Measurements from ENCODE around the gene ADGRD1.

Gene ADGRD1

DNA sequence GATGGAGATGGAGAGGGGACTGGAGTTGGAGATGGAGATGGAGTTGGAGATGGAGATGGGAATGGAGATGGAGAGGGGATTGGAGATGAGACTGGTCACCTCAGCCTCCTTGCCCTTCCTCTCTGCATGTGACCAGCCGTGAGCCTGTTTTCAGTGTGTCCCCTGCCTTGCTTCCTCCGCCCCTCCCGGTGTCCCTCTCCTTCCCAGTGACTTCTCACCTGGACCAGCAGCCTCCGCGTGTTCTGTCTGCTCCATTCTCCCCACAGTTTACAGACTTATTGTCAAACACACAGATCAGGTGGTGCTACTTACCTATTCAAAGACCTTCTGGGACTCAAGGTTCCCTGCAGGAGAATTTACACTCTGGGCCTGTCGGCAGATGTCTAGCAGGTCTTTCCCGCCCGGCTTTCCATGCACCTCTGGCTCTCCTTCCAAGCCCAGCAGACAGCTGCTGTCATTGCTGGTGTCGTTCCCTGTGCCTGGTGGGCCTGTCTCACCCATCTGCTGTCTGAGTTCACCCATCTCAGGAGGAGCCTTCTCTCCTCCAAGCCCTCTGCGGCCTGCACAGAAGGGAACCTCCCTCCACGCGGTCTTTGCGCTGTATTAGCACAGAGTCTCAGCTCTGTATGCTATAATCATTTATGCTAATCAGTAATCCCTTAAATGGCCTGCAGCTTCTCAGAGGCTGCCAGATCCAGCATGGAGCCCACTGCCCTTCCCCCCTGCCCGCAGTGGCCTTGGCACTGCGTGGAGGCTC lies 62.1 kb downstream of the ADGRD1 start:
- H3K4me3 ChIP-seq (ENCODE audit: low read depth, low read length), result no peak overlapping the region
- no peak for TF ChIP-seq POLR2A (IDR thresholded peaks at IDR 0.05; ENCODE audit: extremely low read depth, insufficient read length)
- no peak for DNase-seq (ENCODE audit: low read depth)

GRCh38 chr12:131017477-131017991 lies 63.8 kb downstream of the ADGRD1 start:
- TF ChIP-seq, protein P1, sequence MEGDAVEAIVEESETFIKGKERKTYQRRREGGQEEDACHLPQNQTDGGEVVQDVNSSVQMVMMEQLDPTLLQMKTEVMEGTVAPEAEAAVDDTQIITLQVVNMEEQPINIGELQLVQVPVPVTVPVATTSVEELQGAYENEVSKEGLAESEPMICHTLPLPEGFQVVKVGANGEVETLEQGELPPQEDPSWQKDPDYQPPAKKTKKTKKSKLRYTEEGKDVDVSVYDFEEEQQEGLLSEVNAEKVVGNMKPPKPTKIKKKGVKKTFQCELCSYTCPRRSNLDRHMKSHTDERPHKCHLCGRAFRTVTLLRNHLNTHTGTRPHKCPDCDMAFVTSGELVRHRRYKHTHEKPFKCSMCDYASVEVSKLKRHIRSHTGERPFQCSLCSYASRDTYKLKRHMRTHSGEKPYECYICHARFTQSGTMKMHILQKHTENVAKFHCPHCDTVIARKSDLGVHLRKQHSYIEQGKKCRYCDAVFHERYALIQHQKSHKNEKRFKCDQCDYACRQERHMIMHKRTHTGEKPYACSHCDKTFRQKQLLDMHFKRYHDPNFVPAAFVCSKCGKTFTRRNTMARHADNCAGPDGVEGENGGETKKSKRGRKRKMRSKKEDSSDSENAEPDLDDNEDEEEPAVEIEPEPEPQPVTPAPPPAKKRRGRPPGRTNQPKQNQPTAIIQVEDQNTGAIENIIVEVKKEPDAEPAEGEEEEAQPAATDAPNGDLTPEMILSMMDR (IDR thresholded peaks at IDR 0.05; ENCODE audit: low read depth, low read length), result no peak
- TF ChIP-seq POLR2A (IDR thresholded peaks at IDR 0.05; ENCODE audit: extremely low read depth, insufficient read length) (no peak), MAX (IDR thresholded peaks at IDR 0.05; ENCODE audit: low read depth, low read length) (no peak), MYC (IDR thresholded peaks at IDR 0.05; ENCODE audit: low read depth, low read length) (no peak)
- H3K4me3 ChIP-seq (ENCODE audit: low read depth, low read length), result no peak overlapping the region
- DNase-seq (ENCODE audit: low read depth), result no peak

- no peak for DNase-seq (ENCODE audit: low read depth)
- no peak overlapping the region for H3K4me3 ChIP-seq (ENCODE audit: low read depth, low read length)
- TF ChIP-seq POLR2A (IDR thresholded peaks at IDR 0.05; ENCODE audit: extremely low read depth, insufficient read length) (no peak), MAX (IDR thresholded peaks at IDR 0.05; ENCODE audit: low read depth, low read length) (no peak), MYC (IDR thresholded peaks at IDR 0.05; ENCODE audit: low read depth, low read length) (no peak)
- TF ChIP-seq, protein P1 (IDR thresholded peaks at IDR 0.05; ENCODE audit: low read depth, low read length), result no peak
Measured at GRCh38 chr12:131018019-131018620, 64.4 kb downstream of the ADGRD1 start.

DNA sequence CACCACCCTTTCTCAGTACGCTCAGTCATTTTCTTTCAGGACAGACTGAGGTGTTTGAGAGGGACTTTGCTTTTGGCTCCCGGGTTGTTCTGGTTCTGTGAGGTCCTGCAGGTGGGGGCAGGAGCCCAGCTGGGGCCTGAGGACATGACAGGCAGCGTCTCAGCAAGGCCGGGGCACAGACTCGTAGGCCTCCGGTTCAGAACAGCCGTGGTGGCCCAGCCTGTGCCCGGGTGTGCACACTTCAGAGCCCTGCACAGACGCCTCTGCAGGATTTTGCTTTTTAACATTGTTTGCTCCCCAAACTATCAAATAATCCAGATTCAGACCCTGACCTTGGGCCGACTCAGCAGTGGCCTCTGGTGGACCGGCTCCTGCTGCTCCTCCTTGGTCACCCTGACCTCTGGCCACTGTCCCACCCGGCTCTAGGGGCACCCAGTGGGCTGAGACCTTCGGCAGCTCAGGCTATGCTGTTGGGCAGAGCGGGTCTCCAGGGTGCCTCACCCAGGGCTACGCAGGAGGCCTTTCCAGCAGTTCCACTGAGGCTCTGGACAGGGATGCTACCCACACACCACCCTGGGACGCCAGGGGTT lies 65.2 kb downstream of the ADGRD1 start:
- DNase-seq (ENCODE audit: low read depth), result no peak
- TF ChIP-seq MAX (IDR thresholded peaks at IDR 0.05; ENCODE audit: low read depth, low read length), result no peak
- TF ChIP-seq, protein P1 (IDR thresholded peaks at IDR 0.05; ENCODE audit: low read depth, low read length), result no peak
- TF ChIP-seq MYC (IDR thresholded peaks at IDR 0.05; ENCODE audit: low read depth, low read length), result no peak
- no peak for TF ChIP-seq POLR2A (IDR thresholded peaks at IDR 0.05; ENCODE audit: extremely low read depth, insufficient read length)
- H3K4me3 ChIP-seq (ENCODE audit: low read depth, low read length), result no peak overlapping the region

GRCh38 chr12:131020326-131021153 lies 66.8 kb downstream of the ADGRD1 start:
- DNase-seq (ENCODE audit: low read depth), result no peak
- H3K4me3 ChIP-seq (ENCODE audit: low read depth, low read length), result no peak overlapping the region
- TF ChIP-seq MYC (IDR thresholded peaks at IDR 0.05; ENCODE audit: low read depth, low read length), result no peak
- TF ChIP-seq, protein P1 (IDR thresholded peaks at IDR 0.05; ENCODE audit: low read depth, low read length), result no peak
- no peak for TF ChIP-seq POLR2A (IDR thresholded peaks at IDR 0.05; ENCODE audit: extremely low read depth, insufficient read length)
- no peak for TF ChIP-seq MAX (IDR thresholded peaks at IDR 0.05; ENCODE audit: low read depth, low read length)

All from NB4 (cell line).